ENCODE results near the gene ACCSL.

ACCSL gene

GRCh38 chr11:44097821-44098220 lies 50.0 kb downstream of the ACCSL start:
- peak; percentile 26 for DNase-seq (ENCODE audit: low spot score)

- DNase-seq (ENCODE audit: low spot score), result no peak
Measured at GRCh38 chr11:44101098-44101497, 53.3 kb downstream of the ACCSL start.

- no peak for DNase-seq (ENCODE audit: low spot score)
Measured at GRCh38 chr11:44104481-44105294, 56.9 kb downstream of the ACCSL start.

- DNase-seq (ENCODE audit: low spot score), result no peak
Measured at GRCh38 chr11:44108260-44108659, 60.5 kb downstream of the ACCSL start.
